Vagina (tissue), 2 donors: ENCODE measurements around the gene BNIPL. TPM values are rescaled to one million over a fixed set of nuclear protein-coding genes. Genes with fewer than 3 reads are reported as not detected.
A peak's percentile ranks its signal among the peaks of the same experiment; 100 is the strongest.

Experiments used
- DNase-seq, 2 donors: peaks; one replicate each; pipeline ENCODE4 v3.0.0-alpha.2; 2017; ENCODE audit errors: extremely low spot score in 2 of 2
- H3K27ac ChIP-seq: fragments of 200-600 bp; sonication (generic); one replicate; pipeline ENCODE4 v1.5.1; 2019
- H3K27me3 ChIP-seq: fragments of 200-600 bp; sonication (generic); one replicate; pipeline ENCODE4 v1.5.1; 2019
- H3K36me3 ChIP-seq, 2 donors: fragments of 200-600 bp; sonication (generic); one replicate each; pipeline ENCODE4 v1.5.1; 2017 to 2019
- H3K4me1 ChIP-seq: fragments of 200-600 bp; sonication (generic); one replicate; pipeline ENCODE4 v1.5.1; 2019
- H3K4me3 ChIP-seq, 2 donors: fragments of 200-600 bp; sonication (generic); 1 replicate in 1 of 2; 2 replicates in 1 of 2; pipeline ENCODE4 v1.5.1; 2016 to 2019
- H3K9me3 ChIP-seq: fragments of 200-600 bp; sonication (generic); one replicate; pipeline ENCODE4 v1.5.1; 2019
- POLR2A ChIP-seq, 2 donors: fragments of 450-650 bp; IDR thresholded peaks; one replicate each; pipeline ENCODE4 v1.6.1; 2017; ENCODE audit warnings: antibody characterized with exemption in 2 of 2, mild to moderate bottlenecking in 2 of 2, moderate library complexity in 2 of 2
- POLR2AphosphoS5 ChIP-seq, 2 donors: sonication (generic); formaldehyde crosslinking; IDR thresholded peaks; one replicate each; pipeline ENCODE4 v1.9.0; 2017; ENCODE audit warnings: antibody characterized with exemption in 2 of 2, mild to moderate bottlenecking in 2 of 2, low read depth in 1 of 2; ENCODE audit not compliant: insufficient read depth in 1 of 2
- intact Hi-C: fragments of 100-400 bp; cut with DNase I; formaldehyde crosslinking; loops from one replicate; pipeline ENCODE4 v1.15.1; 2023
- small RNA-seq: library from RNA; depleted of rRNA; stranded (forward); fragments of <200 nt; gene quantifications from one replicate; pipeline ENCODE3, GENCODE V24; 2016
- total RNA-seq: library from RNA; depleted of rRNA; stranded (reverse); fragments of >200 nt; gene quantifications from one replicate; pipeline ENCODE4 v1.2.3, GENCODE V29; 2016
- TF ChIP-seq, protein P1 (sequence below), 3 experiments: fragments of 450-650 bp in 2 of 3; fragments of 200-600 bp in 1 of 3; sonication (generic) in 1 of 3; IDR thresholded peaks; one replicate each; pipeline ENCODE4 v1.5.1; 2017 to 2019; ENCODE audit warnings: antibody characterized with exemption in 3 of 3, mild to moderate bottlenecking in 2 of 3, moderate library complexity in 2 of 3

Gene BNIPL
- total RNA-seq, 1 donor from 2014 or later: 105 TPM

DNA sequence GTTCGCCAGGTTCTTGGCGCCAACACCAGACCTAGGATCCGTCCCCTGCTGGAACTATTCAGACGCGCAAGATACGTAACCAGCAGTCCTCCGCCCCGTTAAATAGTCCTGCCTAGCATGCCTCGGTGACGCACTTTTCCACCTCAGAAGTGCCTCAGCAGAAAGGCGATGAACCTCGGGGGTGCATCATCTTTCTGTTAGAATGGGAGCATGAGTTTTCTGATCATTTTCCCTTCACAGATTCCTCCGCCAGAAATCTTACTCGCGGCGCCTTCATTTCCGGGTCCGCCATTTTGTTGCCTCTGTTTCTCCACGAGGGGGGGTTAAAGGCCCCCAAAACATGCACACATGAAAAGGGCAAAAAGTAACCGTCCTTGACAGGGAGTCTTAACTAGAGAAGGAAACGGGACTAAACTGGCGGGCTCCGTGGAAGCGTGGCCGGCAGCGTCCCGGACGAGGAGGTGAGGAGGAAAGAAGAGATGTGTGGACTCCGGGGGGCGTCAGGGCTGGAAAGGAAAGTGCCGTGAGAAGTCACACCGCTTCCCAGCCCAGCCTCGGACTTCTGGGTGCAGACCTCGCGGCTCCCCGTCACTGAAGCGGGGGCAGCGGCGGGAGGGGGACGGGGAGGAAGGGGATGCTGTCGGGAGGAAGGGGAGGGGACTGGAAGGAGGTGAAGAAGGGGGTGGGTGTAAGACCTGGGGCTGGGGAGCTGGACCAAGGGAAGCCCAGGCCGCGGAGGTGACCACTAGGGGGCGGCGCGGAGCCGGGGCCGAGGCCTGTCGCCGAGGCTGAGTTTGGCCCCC is 34.3 kb downstream of the BNIPL start, which contains the start of gene GABPB2:
GABPB2 (plus strand) TSS at position 288 of the 803 bp plus-strand sequence. CDS start 17,429 bp downstream, outside the sequence.
- peaks cover 0 to 10% of the 10 kb centered on the region in 2 donors for H3K36me3 ChIP-seq
- peak in 1 of 2 donors; percentile 95 for DNase-seq
- H3K27ac ChIP-seq: peak within 1 kb of the TSS; percentile 100
- peak; percentile 86 to 96 for TF ChIP-seq POLR2AphosphoS5 (IDR thresholded peaks at IDR 0.05; ENCODE audit: insufficient read depth in 1 of 2, low read depth in 1 of 2)
- peak in 1 of 2 donors; percentile 66 for TF ChIP-seq POLR2A (IDR thresholded peaks at IDR 0.05)
- TF ChIP-seq, protein P1, sequence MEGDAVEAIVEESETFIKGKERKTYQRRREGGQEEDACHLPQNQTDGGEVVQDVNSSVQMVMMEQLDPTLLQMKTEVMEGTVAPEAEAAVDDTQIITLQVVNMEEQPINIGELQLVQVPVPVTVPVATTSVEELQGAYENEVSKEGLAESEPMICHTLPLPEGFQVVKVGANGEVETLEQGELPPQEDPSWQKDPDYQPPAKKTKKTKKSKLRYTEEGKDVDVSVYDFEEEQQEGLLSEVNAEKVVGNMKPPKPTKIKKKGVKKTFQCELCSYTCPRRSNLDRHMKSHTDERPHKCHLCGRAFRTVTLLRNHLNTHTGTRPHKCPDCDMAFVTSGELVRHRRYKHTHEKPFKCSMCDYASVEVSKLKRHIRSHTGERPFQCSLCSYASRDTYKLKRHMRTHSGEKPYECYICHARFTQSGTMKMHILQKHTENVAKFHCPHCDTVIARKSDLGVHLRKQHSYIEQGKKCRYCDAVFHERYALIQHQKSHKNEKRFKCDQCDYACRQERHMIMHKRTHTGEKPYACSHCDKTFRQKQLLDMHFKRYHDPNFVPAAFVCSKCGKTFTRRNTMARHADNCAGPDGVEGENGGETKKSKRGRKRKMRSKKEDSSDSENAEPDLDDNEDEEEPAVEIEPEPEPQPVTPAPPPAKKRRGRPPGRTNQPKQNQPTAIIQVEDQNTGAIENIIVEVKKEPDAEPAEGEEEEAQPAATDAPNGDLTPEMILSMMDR (IDR thresholded peaks at IDR 0.05): peak; percentile 41 to 67 (median 63)
- H3K27me3 ChIP-seq: no peaks in the 10 kb centered on the region
- intact Hi-C loops: no loop called here
- peaks cover 20% of the 10 kb centered on the region for H3K4me1 ChIP-seq
- H3K4me3 ChIP-seq: peak within 1 kb of the TSS; percentile 94 to 97
- no peaks in the 10 kb centered on the region for H3K9me3 ChIP-seq

DNA sequence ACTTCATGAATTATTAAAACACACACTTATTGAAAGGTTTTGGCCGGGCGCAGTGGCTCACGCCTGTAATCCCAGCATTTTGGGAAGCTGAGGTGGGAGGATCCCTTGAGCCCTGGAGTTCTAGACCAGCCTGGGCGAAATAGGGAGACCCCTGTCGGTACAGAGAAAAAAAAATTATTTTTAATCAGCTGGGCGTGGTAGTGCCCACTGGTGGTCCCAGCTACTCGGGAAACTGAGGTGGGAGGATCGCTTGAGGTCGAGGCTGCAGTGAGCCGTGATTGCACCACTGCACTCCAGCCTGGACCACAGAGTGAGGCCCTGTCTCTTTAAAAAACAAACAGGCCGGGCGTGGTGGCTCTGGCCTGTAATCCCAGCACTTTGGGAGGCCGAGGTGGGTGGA is 35.8 kb downstream of the BNIPL start:
- H3K9me3 ChIP-seq: no peaks in the 10 kb centered on the region
- H3K4me3 ChIP-seq: no peak overlapping the region
- H3K27me3 ChIP-seq: no peaks in the 10 kb centered on the region
- H3K36me3 ChIP-seq: peaks cover 0 to 10% of the 10 kb centered on the region in 2 donors
- intact Hi-C loops: no loop called here
- H3K27ac ChIP-seq: no peak overlapping the region
- TF ChIP-seq, protein P1 (IDR thresholded peaks at IDR 0.05): no peak
- no peak for TF ChIP-seq POLR2AphosphoS5 (IDR thresholded peaks at IDR 0.05; ENCODE audit: insufficient read depth in 1 of 2, low read depth in 1 of 2)
- TF ChIP-seq POLR2A (IDR thresholded peaks at IDR 0.05): no peak
- no peak for DNase-seq
- H3K4me1 ChIP-seq: peaks cover 20% of the 10 kb centered on the region

- no peaks in the 10 kb centered on the region for H3K27me3 ChIP-seq
- H3K27ac ChIP-seq: no peak overlapping the region
- TF ChIP-seq POLR2A (IDR thresholded peaks at IDR 0.05) (no peak), POLR2AphosphoS5 (IDR thresholded peaks at IDR 0.05; ENCODE audit: insufficient read depth in 1 of 2, low read depth in 1 of 2) (no peak)
- TF ChIP-seq, protein P1 (IDR thresholded peaks at IDR 0.05): no peak
- H3K4me1 ChIP-seq: no peaks in the 10 kb centered on the region
- no peaks in the 10 kb centered on the region for H3K36me3 ChIP-seq
- no peak for DNase-seq
- H3K4me3 ChIP-seq: no peak overlapping the region
- intact Hi-C loops: no loop called here
- H3K9me3 ChIP-seq: no peaks in the 10 kb centered on the region
These were observed 49.7 kb downstream of the BNIPL start for GRCh38 chr1:151085953-151086559.

Small RNAs within 50 kb of the gene (small RNA-seq; reads per million reads assigned to genes)
- not detected for gene RNU6-884P

Other genes starting within 250 kb of the BNIPL start
- 67.3 TPM for gene CTSK, start 228.3 kb upstream of the BNIPL start, total RNA-seq
- 71.5 TPM for gene ARNT, start 160.0 kb upstream of the BNIPL start, total RNA-seq
- not detected for gene CTXND2, start 149.4 kb upstream of the BNIPL start, total RNA-seq
- 51.1 TPM for gene SETDB1, start 110.2 kb upstream of the BNIPL start, total RNA-seq
- 86.4 TPM for gene CERS2, start 61.8 kb upstream of the BNIPL start, total RNA-seq
- 0.49 TPM for gene ANXA9, start 54.3 kb upstream of the BNIPL start, total RNA-seq
- gene MINDY1, start 29.7 kb upstream of the BNIPL start, total RNA-seq: 27.0 TPM
- gene PRUNE1, start 28.1 kb upstream of the BNIPL start, total RNA-seq: 25.5 TPM
- gene C1orf56, start 11.2 kb downstream of the BNIPL start, total RNA-seq: 5.2 TPM
- gene CDC42SE1, start 23.0 kb downstream of the BNIPL start, total RNA-seq: 89.1 TPM
- 3.7 TPM for gene MLLT11, start 23.8 kb downstream of the BNIPL start, total RNA-seq
- 19.2 TPM for gene GABPB2, start 34.2 kb downstream of the BNIPL start, total RNA-seq
- 10.1 TPM for gene SEMA6C, start 110.0 kb downstream of the BNIPL start, total RNA-seq
- 7.6 TPM for gene TNFAIP8L2, start 120.1 kb downstream of the BNIPL start, total RNA-seq
- 21.1 TPM for gene LYSMD1, start 129.3 kb downstream of the BNIPL start, total RNA-seq
- gene SCNM1, start 129.6 kb downstream of the BNIPL start, total RNA-seq: 22.1 TPM
- gene TMOD4, start 139.4 kb downstream of the BNIPL start, total RNA-seq: 2.2 TPM
- 17.2 TPM for gene VPS72, start 153.6 kb downstream of the BNIPL start, total RNA-seq
- 80.3 TPM for gene PIP5K1A, start 162.0 kb downstream of the BNIPL start, total RNA-seq
- 118 TPM for gene PSMD4, start 218.1 kb downstream of the BNIPL start, total RNA-seq
- gene ZNF687, start 245.7 kb downstream of the BNIPL start, total RNA-seq: 26.8 TPM